SJSA1 (cell line): ENCODE measurements around the gene SAG. TPM values are rescaled to one million over a fixed set of nuclear protein-coding genes. Genes with fewer than 3 reads are reported as not detected.
"Not testable (repeated sequence)": the region's sequence is repeated elsewhere in the genome, so short reads cannot be mapped to it uniquely, and the experiment has no call there.

ENCODE experiments used
- DNase-seq, 2 experiments: peaks; one replicate each; pipeline ENCODE4 v3.0.0-alpha.2; 2015 to 2020; ENCODE audit warnings: low spot score in 2 of 2, low read depth in 1 of 2
- H3K27ac ChIP-seq: fragments of 250-450 bp; sonication (Bioruptor Pico); 2 replicates; pipeline ENCODE4 v1.5.1; 2020; ENCODE audit warnings: mild to moderate bottlenecking, moderate library complexity
- H3K27me3 ChIP-seq: fragments of 250-450 bp; sonication (Bioruptor Pico); replicated peaks from 2 replicates; pipeline ENCODE4 v1.5.1; 2020; ENCODE audit warnings: mild to moderate bottlenecking, moderate library complexity
- H3K36me3 ChIP-seq: fragments of 250-450 bp; sonication (Bioruptor Pico); 2 replicates; pipeline ENCODE4 v1.5.1; 2020; ENCODE audit warnings: mild to moderate bottlenecking
- H3K4me1 ChIP-seq: fragments of 250-450 bp; sonication (Bioruptor Pico); replicated peaks from 2 replicates; pipeline ENCODE4 v1.6.1; 2021; ENCODE audit warnings: mild to moderate bottlenecking
- H3K4me3 ChIP-seq: fragments of 250-450 bp; sonication (Bioruptor Pico); 2 replicates; pipeline ENCODE4 v1.5.1; 2020; ENCODE audit warnings: mild to moderate bottlenecking
- H3K9me3 ChIP-seq: fragments of 250-450 bp; sonication (Bioruptor Pico); replicated peaks from 2 replicates; pipeline ENCODE4 v1.5.1; 2020; ENCODE audit warnings: mild to moderate bottlenecking
- total RNA-seq: library from RNA; depleted of rRNA; stranded (reverse); fragments of >200 nt; shearing (Covaris generic); gene quantifications from 2 replicates; pipeline ENCODE4 v1.2.3, GENCODE V29; 2014

Gene SAG
- total RNA-seq, 1 experiment from 2014 or later: not detected

DNA sequence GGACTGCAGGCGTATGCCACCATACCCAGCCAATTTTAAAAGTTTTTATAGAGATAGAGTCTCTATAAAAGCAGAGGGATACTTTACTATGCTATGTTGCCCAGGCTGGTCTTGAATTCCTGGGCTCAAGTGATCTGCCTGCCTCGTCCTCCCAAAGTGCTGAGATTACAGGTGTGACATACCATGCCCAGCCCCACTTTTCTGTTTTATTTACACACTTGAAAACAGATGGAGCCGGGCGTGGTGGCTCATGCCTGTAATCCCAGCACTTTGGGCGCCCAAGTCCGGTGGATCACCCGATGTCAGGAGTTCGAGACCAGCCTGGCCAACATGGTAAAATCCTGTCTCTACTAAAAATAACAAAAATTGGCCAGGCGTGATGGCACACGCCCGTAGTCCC lies 67.2 kb downstream of the SAG start:
- H3K4me3 ChIP-seq, H3K9me3 ChIP-seq, DNase-seq, H3K36me3 ChIP-seq, H3K27me3 ChIP-seq, H3K4me1 ChIP-seq, H3K27ac ChIP-seq: not testable (repeated sequence)

DNA sequence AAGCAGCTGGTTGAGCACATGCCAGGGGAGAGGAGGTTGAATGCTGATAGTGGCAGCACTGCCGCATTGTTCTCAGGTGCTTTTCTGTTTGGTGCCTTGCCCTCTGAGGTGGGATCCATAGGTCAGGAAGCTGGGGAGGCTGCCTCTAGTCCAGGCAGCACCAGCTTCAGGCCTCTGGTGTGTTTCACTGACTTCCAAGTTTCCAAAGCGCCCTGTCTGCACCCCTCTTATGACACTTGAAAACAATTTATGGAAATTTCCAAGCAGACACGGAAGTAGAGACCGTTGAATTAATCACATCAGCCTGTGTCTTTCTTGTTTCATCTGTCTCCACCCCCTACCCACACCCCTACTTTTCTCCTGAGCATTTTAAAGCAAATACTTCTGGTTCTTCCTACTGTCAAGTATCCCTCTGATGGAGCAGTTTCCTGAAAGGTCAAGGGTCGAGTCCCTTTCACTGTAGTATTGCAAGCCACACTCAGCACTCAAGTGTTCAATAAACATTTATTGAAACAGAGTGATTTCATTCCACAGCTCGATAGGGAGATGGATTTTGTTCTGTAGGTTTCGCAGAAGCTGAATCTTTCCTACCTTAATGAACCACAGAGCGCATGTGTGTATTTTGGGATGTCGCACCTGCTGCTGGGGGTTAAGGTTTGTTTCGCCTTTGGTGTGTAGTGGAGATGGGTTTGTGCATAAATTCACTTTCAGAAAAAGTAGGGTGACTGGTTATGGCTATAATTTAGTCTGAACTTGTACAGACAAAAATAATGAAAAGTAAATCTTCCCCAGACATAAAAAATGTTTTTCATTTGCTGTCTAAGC lies 68.1 kb downstream of the SAG start:
- H3K36me3 ChIP-seq: peaks cover 8% of the 10 kb centered on the region; the same call in 1 of the 2 replicates
- no peak for DNase-seq
- H3K4me3 ChIP-seq: no peak overlapping the region
- no peaks in the 10 kb centered on the region for H3K27me3 ChIP-seq
- H3K27ac ChIP-seq: no peak overlapping the region
- H3K9me3 ChIP-seq: no peaks in the 10 kb centered on the region
- H3K4me1 ChIP-seq: no peaks in the 10 kb centered on the region

DNA sequence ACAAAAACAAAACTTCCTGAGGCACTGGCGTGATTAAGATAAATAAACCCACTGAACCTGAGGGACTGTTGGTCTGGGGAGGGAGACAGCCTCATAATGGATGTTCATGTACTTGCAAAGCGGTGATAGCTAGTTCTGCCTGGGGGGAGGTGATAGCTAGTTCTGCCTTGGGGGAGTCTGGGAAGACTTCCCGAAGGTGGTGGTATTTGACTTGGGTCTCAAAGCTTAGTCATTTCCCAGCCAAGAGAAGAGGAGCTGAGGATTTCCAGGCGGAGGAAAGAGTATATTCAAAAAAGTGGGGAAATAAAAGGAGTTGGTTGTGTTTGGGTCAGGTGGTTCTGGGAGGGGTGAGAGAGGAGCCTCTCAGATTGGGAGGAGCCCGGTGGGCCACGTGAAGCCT lies 71.4 kb downstream of the SAG start:
- H3K36me3 ChIP-seq: peaks cover 5% of the 10 kb centered on the region; the same call in 1 of the 2 replicates
- H3K4me1 ChIP-seq: no peaks in the 10 kb centered on the region
- no peak for DNase-seq
- H3K9me3 ChIP-seq: no peaks in the 10 kb centered on the region
- no peak overlapping the region for H3K4me3 ChIP-seq
- no peak overlapping the region for H3K27ac ChIP-seq
- H3K27me3 ChIP-seq: no peaks in the 10 kb centered on the region

DNA sequence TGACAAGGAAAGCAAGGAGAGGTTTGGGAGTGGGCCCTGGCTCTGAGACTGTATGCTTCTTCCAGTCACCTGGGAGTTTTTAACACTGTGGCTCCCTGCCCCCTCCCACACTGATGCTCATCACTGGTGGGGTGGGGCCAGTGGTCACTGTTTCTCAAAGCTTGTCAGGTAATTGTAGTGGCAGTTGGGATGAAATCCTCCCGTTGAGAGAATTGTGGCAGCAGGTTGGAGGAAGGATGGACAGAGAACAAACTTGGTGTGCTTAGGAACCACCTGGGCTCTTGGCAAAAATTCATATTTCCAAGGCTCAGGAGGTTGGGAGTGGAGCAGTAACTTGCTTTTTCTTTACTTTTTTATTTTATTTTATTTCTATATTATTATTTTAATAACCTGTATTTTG lies 71.8 kb downstream of the SAG start:
- Histone ChIP-seq H3K9me3 (no peaks in the 10 kb centered on the region), H3K4me1 (no peaks in the 10 kb centered on the region), H3K4me3 (no peak overlapping the region), H3K36me3 (peaks cover 5% of the 10 kb centered on the region; the same call in 1 of the 2 replicates), H3K27me3 (no peaks in the 10 kb centered on the region), H3K27ac (no peak overlapping the region)
- no peak for DNase-seq

DNA sequence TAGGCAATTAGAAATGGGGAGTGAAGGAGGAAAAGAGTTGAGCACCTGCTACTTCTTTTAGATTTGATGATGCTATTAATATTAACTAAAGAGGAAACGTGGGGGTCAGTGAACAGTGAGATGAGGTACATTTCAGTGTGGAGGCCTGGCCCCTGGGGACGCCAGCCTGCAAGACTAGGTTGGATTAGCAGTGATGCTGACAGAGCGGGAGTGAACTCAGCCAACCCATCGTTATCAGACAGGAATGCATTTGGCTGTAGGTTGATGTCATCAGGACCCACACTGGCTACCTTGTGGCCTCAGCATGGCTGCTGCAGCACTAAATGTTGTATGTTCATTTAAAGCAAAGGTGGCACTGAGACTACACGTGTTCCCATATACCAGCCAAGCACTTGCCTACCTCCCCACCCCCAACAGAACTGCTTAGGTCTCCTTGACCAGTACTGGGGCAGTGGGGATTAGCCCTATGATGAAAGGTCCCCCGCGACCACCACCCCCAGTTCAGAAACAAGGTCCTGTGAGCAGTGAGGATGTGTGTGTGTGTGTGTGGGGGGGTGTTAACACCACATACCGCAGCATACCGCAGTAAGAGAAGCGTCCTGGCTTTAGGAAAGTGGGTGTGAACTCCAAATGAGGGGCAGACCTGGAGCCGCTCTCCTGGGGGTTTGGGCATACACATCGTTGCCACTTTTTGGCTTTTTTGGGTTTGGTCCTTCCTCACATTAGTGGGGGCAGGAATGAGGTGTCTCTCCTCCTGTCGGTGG lies 72.7 kb downstream of the SAG start:
- H3K27me3 ChIP-seq: no peaks in the 10 kb centered on the region
- no peak for DNase-seq
- no peak overlapping the region for H3K27ac ChIP-seq

DNA sequence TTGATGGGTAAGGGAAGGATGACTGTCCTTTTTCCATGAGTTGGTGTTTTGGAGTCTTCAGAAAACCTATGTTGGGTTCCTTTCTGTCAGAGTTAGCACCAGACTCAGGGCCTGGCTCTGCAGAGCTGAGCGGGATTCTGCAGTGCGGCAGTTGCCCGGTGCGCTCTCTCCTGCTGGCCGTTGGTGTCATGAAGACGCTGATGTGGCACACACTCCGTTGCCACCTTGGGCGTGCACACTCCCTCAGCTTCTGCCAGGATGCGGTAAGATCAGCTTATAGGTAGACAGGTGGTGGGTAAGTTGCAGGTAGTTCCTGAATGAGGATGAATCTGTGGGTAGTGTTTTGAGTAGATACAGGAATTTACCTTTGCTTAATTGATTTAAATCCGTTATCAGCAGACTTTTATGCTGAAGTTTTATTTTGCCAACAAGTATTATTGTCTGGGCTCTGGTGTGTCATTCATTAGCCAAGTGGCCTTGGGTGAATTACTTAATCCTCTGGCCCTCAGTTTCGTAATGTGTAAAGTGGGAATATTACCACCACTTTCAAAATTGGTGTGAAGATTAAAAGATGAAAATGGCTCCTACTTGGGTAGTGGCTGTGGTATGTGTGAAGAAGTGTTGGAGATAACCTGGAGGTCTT lies 73.5 kb downstream of the SAG start:
- Histone ChIP-seq H3K4me1 (no peaks in the 10 kb centered on the region), H3K36me3 (peaks cover 5% of the 10 kb centered on the region; the same call in 1 of the 2 replicates), H3K9me3 (no peaks in the 10 kb centered on the region), H3K27me3 (no peaks in the 10 kb centered on the region), H3K27ac (no peak overlapping the region), H3K4me3 (no peak overlapping the region)
- no peak for DNase-seq

More for the DNA sequence above, 72.7 kb downstream of the SAG start:
- no peaks in the 10 kb centered on the region for H3K9me3 ChIP-seq
- no peak overlapping the region for H3K4me3 ChIP-seq
- H3K36me3 ChIP-seq: peaks cover 5% of the 10 kb centered on the region; the same call in 1 of the 2 replicates
- no peaks in the 10 kb centered on the region for H3K4me1 ChIP-seq

DNA sequence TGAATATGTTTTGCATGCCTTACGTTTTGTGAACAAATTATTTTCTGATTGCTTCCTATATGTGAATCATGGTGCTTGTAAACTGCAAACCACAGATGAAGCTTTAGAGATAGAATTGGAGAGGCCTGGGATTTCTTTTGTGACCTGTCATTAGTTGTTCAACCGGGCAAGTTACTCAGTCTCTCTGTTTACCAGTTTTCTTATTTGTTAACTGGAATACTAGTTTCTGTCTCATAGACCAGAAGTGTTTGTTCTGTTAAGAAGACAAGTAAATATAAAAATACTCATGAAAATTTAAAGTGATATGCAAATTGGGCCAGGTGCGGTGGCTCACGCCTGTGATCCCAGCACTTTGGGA lies 74.0 kb downstream of the SAG start:
- no peak for DNase-seq
- no peaks in the 10 kb centered on the region for H3K27me3 ChIP-seq
- peaks cover 5% of the 10 kb centered on the region; the same call in 1 of the 2 replicates for H3K36me3 ChIP-seq
- H3K9me3 ChIP-seq: no peaks in the 10 kb centered on the region
- H3K4me3 ChIP-seq: no peak overlapping the region
- H3K27ac ChIP-seq: no peak overlapping the region
- H3K4me1 ChIP-seq: no peaks in the 10 kb centered on the region

DNA sequence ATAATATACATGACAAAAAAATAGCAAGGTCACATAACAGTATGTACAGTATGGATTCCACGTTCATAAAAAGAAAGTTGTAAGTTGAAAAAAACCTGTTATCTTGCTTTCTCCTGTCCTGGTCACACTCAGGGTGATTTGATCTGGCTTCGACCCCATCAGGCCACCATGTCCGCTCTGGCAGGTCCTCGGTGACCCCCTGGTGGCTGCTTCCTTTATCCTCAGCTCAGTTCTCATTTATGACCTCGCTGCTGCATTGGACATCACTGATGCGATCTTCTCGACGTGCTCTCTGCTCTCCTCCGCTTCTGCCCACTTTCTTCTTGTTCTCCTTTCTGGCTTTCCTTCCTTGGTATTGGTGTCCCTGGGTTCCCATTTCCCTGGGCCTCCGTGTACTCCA lies 76.4 kb downstream of the SAG start:
- Histone ChIP-seq H3K27me3 (no peaks in the 10 kb centered on the region), H3K4me3 (no peak overlapping the region), H3K27ac (no peak overlapping the region), H3K4me1 (no peaks in the 10 kb centered on the region), H3K9me3 (no peaks in the 10 kb centered on the region), H3K36me3 (0 out of 2 replicates have a peak, but pooled peaks cover under 1% of the 10 kb centered on the region)
- DNase-seq: no peak

DNA sequence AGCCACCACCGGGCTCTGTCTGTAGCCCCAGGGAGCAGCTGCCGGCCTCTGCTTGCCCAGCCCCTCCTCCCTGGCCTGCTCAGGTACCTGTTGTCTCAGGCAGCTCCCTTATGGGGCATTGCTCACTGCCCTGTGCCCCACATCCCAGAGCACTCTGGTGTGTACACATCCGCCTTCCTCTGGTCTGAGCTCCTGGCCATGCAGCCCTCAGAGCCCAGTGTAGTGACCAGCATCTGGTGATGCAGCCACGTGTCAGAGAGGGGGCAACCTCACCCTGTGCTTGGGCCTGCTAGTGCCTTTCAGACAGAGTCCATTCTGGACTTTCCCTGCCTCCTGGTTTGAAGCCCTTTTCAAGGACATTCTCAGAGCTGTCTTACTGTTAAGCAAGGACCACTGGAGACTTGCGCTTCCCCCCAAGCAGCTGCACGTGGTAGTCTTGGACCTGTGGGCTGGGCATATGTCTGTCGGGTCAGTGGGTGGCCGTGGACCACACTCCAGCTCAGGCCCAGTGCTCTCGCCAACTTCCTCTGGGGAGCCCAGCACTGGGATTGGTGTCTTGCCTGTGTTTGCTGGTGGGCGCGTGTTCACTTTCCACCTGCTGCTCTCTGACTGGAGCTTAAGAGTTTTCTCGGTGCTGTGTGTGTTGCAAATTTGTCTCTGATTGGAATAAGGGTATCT lies 77.3 kb downstream of the SAG start:
- Histone ChIP-seq H3K27ac (no peak overlapping the region), H3K36me3 (0 out of 2 replicates have a peak, but pooled peaks cover 4% of the 10 kb centered on the region), H3K4me1 (no peaks in the 10 kb centered on the region), H3K27me3 (no peaks in the 10 kb centered on the region), H3K4me3 (no peak overlapping the region), H3K9me3 (no peaks in the 10 kb centered on the region)
- DNase-seq: no peak

DNA sequence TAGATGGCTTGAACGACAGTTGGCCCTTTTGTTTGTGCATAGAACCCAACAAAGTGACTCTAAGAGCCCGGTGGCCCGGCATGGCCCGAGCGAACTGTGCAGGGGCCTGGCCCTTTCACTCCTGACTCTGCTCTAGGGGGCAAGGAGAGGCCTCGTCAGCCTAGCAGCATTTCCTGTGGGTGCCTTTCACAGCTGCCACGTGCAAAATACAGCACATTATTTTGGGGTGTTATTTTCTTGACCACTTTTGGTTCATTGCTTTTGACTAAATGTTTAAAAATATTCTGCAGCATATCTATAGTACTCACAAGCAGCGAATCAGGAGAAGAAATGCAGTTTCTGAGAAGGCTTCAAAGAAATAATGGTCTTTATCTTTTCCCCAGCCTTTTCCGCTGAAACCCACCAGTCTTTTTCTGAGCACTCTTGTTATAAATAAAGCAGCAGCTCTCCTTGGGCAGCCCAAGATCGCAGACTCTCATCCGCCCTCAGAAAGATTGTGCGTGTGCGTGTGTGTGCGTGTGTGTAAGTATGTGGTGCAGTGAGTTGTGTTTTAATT lies 78.0 kb downstream of the SAG start:
- H3K4me1 ChIP-seq: no peaks in the 10 kb centered on the region
- DNase-seq: no peak
- H3K9me3 ChIP-seq: no peaks in the 10 kb centered on the region
- H3K36me3 ChIP-seq: 0 out of 2 replicates have a peak, but pooled peaks cover 4% of the 10 kb centered on the region
- H3K27ac ChIP-seq: no peak overlapping the region
- H3K4me3 ChIP-seq: no peak overlapping the region
- H3K27me3 ChIP-seq: no peaks in the 10 kb centered on the region

DNA sequence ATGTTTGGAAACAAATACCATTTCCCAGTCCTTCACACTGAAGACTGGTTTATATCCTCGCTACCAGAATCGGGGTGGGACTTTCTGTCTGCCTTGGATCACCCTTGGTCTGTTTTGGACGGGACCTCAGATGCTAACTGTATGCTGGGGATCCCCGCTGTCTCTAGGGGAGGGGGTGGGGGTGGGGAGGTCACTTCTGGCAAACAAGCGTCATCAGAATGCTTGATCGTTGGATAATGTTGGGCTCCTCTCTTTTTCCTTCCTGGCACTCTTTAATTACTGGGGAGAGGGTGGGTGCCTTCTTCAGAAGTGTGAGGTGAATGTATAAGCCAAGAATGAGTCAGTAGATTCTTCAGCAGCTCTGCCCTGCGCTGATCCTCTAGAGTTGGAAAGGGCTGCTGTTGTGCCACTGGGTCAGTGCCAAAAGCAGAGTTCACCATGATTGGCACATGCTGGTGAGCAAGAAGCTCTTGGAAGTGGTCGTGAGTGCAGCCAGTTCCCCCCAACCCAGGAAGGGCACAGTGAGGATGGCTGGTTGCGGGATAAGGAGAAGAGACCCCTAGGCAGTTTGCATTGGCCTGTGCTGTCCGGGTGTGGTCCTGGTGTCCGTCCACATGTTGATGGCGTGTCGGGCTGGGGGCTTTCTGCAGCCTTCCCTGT lies 78.9 kb downstream of the SAG start:
- H3K9me3 ChIP-seq: no peaks in the 10 kb centered on the region
- no peaks in the 10 kb centered on the region for H3K27me3 ChIP-seq
- H3K4me1 ChIP-seq: no peaks in the 10 kb centered on the region
- H3K36me3 ChIP-seq: 0 out of 2 replicates have a peak, but pooled peaks cover 4% of the 10 kb centered on the region
- no peak overlapping the region for H3K27ac ChIP-seq
- no peak overlapping the region for H3K4me3 ChIP-seq
- DNase-seq: no peak

DNA sequence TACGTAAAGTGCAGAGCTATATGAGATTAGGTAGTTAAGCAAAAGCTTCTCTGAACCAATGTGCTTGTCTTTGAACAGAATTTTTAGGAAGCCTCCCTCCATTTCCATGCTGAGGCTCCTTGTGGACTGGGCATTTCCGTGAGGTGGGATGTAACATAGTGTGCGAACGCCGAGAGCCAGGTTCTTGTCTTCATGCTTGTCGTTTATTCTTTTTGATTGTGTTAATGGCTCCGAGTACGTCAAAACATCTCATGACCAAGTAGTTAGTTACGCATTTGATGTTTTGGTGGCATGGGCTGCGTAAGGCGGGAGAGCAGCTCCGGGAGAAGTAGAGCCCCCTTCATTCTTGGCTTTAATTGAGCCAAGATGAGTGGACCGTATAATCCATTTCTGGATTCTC lies 79.6 kb downstream of the SAG start:
- Histone ChIP-seq H3K27ac (no peak overlapping the region), H3K36me3 (0 out of 2 replicates have a peak, but pooled peaks cover 4% of the 10 kb centered on the region), H3K9me3 (no peaks in the 10 kb centered on the region), H3K4me3 (no peak overlapping the region), H3K4me1 (no peaks in the 10 kb centered on the region), H3K27me3 (no peaks in the 10 kb centered on the region)
- no peak for DNase-seq
